ENCODE results near the gene ZNF689. TPM values are rescaled to one million over a fixed set of nuclear protein-coding genes. Genes with fewer than 3 reads are reported as not detected.
A peak's percentile ranks its signal among the peaks of the same experiment; 100 is the strongest.

ZNF689 gene
- total and polyA plus RNA-seq, 2 of the 13 experiments (the other 11 are each of a cell fraction or from before 2014, with no cell fraction given) = 9.7 to 19.5 TPM

DNA sequence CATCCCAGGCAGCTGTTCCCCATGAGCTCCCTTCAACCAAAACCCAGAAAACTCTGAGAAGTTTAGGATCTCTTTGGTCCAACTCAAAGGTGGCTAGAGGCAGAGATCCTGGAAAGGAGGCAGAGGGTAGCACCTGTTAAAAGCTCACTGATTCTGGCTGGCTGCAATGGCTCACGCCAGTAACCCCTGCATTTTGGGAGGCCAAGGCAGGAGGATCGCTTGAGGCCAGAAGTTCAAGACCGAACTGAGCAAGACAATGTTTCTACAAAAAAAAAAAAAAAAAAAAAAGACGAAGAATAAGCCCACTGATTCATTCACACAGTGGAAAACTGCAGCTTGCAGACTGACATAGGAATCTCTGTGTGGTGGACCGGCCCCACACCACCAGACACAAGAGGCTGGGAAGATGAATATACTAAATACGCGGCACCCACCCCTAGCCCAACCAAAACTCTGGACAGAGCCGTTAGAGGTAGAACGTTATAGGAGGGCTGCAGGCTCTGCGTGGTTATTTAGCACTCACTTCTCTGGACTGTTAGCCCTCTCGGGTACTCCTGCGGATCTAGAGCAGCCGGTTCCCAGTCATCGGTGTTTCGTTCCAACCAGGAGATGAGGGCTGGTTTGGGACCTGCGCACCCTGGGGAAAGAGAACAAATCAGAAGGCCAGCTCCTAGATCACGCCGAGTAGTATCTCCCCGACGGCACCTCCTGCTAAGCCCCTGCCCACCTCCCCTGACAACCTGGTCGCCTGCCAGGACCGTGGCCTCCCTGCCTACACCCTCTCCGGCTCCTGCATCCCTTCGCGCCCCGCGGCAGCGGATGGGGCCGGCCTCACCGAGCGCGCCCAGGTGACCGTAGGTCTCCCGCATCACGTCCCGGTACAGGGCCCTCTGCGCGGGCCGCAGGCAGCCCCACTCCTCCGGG lies 925 bp downstream of the ZNF689 start (continued):
- no peak for TF ChIP-seq ZNF800 (CRISPR knock-in tag; IDR thresholded peaks at IDR 0.05)
- peak; percentile 66; the same call in 1 of the 2 replicates for TF ChIP-seq ZNF691 (CRISPR knock-in tag; IDR thresholded peaks at IDR 0.05; ENCODE audit: borderline replicate concordance, low read depth)
- TF ChIP-seq ZNF724P (CRISPR knock-in tag; IDR thresholded peaks at IDR 0.05; ENCODE audit: borderline replicate concordance) = no peak
- TF ChIP-seq MATR3 (CRISPR knock-in tag; IDR thresholded peaks at IDR 0.05) = no peak
- 0 out of 2 replicates have a peak, but pooled peaks have one; percentile 81 for TF ChIP-seq ZNF782 (CRISPR knock-in tag; IDR thresholded peaks at IDR 0.05; ENCODE audit: borderline replicate concordance)
- no peak for TF ChIP-seq PAX8 (CRISPR knock-in tag; IDR thresholded peaks at IDR 0.05; ENCODE audit: borderline replicate concordance)
- no peak for TF ChIP-seq JUNB (CRISPR knock-in tag; IDR thresholded peaks at IDR 0.05; ENCODE audit: borderline replicate concordance)
- 0 out of 2 replicates have a peak, but pooled peaks have one; percentile 9 for TF ChIP-seq ZSCAN22 (CRISPR knock-in tag; IDR thresholded peaks at IDR 0.05)
- no peak for TF ChIP-seq NFE2L2 (IDR thresholded peaks at IDR 0.05; ENCODE audit: low read length)
- no peak for TF ChIP-seq ELF3 (CRISPR knock-in tag; IDR thresholded peaks at IDR 0.05)
- no peak for TF ChIP-seq CTCF (CRISPR knock-in tag; IDR thresholded peaks at IDR 0.05)
- TF ChIP-seq ZNF737 (CRISPR knock-in tag; IDR thresholded peaks at IDR 0.05; ENCODE audit: borderline replicate concordance) = no peak
- TF ChIP-seq MBD4 (IDR thresholded peaks at IDR 0.05; ENCODE audit: borderline replicate concordance, low read length) = no peak
- TF ChIP-seq TAF1 (CRISPR knock-in tag; IDR thresholded peaks at IDR 0.05) = no peak
- peak; percentile 95 for TF ChIP-seq ZNF225 (CRISPR knock-in tag; IDR thresholded peaks at IDR 0.05)
- TF ChIP-seq, protein P1, sequence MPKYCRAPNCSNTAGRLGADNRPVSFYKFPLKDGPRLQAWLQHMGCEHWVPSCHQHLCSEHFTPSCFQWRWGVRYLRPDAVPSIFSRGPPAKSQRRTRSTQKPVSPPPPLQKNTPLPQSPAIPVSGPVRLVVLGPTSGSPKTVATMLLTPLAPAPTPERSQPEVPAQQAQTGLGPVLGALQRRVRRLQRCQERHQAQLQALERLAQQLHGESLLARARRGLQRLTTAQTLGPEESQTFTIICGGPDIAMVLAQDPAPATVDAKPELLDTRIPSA (CRISPR knock-in tag; IDR thresholded peaks at IDR 0.05; ENCODE audit: borderline replicate concordance) = 0 out of 2 replicates have a peak, but pooled peaks have one; percentile 16
- TF ChIP-seq ZNF20 (CRISPR knock-in tag; IDR thresholded peaks at IDR 0.05) = 0 out of 2 replicates have a peak, but pooled peaks have one; percentile 35
- TF ChIP-seq, protein P2, sequence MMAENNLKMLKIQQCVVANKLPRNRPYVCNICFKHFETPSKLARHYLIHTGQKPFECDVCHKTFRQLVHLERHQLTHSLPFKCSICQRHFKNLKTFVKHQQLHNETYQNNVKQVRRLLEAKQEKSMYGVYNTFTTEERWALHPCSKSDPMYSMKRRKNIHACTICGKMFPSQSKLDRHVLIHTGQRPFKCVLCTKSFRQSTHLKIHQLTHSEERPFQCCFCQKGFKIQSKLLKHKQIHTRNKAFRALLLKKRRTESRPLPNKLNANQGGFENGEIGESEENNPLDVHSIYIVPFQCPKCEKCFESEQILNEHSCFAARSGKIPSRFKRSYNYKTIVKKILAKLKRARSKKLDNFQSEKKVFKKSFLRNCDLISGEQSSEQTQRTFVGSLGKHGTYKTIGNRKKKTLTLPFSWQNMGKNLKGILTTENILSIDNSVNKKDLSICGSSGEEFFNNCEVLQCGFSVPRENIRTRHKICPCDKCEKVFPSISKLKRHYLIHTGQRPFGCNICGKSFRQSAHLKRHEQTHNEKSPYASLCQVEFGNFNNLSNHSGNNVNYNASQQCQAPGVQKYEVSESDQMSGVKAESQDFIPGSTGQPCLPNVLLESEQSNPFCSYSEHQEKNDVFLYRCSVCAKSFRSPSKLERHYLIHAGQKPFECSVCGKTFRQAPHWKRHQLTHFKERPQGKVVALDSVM (CRISPR knock-in tag; IDR thresholded peaks at IDR 0.05) = peak; percentile 87
- TF ChIP-seq SSRP1 (CRISPR knock-in tag; IDR thresholded peaks at IDR 0.05) = no peak
- TF ChIP-seq ADNP (CRISPR knock-in tag; IDR thresholded peaks at IDR 0.05) = no peak
- TF ChIP-seq, protein P3, sequence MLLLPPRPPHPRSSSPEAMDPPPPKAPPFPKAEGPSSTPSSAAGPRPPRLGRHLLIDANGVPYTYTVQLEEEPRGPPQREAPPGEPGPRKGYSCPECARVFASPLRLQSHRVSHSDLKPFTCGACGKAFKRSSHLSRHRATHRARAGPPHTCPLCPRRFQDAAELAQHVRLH (CRISPR knock-in tag; IDR thresholded peaks at IDR 0.05; ENCODE audit: borderline replicate concordance, low read depth) = no peak

Measured in HepG2 (cell line).